Activated T-helper 1 cell treated with Interleukin-2 at 50 U/mL for 16 hours (primary cell): ENCODE results near the gene MATN4.

Source experiments
- DNase-seq: peaks from one replicate; pipeline ENCODE4 v3.0.0-alpha.2; 2020; ENCODE audit warnings: low read depth

Gene MATN4

DNA sequence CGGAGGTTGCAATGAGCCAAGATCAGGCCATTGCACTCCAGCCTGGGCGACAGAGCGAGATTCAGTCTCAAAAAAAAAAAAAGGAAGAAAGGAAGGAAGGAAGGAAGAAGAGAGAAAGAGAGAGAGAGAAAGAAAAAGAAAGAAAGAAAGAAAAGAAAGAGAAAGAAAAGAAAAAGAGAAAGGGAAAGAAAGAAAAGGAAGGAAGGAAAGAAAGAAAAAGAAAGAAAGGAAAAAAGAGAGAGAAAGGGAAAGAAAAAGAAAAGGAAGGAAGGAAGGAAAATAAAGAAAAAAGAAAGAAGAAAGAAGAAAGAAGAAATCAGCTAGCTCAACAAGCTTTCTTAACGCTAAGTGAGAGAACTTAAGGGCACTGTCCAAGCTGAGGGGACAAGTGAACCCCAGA lies 7.6 kb upstream of the MATN4 start:
- no peak for DNase-seq

DNA sequence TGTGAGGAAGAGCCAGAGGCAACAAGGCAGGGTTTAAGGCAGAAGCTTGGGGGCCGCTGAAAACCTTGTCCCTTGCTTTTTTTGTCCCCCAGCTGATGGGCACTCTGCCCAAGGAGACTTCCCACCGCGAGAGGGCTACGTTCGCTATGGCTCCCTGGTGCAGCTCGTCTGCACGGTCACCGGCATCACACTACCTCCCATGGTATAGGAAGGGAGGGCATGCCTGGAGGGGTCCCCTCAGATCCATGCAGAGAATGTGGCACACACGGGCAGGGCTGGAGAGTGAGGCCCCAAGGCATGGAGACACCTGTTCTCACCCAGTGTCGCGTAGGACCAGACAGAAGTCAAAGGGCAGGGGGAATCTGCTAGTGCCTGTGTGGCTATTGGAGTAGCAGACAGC lies 5.8 kb upstream of the MATN4 start:
- no peak for DNase-seq

DNA sequence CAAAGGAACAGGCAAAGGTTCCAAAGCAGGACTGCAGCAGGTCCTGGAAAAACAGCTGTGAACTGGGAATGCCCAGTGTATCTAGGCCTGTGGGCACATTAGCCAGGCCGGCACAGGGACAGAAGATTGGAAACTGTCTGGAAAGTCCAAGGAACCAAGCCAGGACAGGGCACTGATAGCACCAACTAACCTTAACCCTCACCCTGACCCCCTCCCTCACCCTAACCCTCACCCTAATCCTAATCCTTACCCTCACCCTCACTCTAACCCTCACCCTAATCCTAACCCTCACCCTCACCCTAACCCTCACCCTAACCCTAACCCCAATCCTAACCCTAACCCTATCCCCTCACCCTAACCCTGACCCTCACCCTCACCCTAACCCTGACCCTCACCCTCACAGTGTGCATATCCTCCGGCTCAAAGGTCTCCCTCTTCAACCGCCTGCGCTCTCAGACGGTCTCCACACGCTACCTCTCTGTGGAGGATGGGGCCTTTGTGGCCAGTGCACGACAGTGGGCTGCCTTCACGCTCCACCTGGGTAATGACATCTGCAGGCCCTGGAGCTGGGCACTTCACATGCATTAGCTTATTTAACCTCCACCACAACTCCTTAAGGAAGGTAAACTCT lies 5.1 kb upstream of the MATN4 start:
- DNase-seq, result no peak

DNA sequence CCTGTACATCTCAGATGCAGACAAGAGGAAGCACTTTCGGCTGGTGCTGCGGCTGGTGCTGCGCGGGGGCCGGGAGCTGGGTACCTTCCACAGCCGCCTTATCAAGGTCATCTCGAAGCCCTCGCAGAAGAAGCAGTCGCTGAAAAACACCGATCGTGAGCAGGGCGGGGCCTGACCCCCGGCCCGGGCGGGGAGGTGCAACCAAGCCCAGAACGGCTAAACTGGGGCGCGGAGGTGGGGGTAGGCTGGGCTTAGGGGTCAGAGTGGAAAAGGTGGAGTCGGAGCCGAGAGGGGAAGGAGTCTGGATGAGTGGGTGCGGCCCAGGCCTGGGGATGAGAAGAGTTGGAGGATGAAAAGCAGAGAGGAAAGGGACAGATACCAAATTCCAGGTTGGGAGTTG lies 4.1 kb upstream of the MATN4 start:
- no peak for DNase-seq

DNA sequence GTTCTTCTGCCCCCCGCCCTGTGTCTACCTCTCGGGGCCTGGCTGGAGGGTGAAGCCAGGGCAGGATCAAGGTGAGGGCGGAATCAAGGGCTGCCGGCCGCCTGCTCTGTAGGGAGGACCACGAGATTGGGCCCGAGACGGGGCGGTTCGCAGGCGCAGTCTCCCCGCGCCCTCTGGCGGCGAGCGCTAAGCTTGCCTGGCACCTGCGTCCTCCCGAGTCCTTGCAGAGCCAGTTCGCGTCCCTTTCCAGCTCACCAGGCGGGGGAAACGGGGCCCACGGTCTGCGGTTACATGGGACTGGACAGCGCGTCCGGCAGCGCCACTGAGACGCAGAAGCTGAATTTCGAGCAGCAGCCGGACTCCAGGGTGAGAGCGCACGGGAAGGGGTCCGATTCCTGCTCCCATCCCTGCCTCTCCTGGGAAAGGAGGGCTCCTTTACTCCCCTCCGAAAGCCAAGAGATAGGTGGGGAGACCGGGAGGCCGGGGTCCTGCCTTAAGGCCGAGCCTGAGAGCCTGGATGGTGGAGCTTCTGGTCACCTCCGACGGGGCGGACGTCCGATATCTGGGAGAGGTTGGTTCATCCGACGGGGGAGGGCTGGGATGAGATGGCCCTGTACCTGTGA lies 3.6 kb upstream of the MATN4 start:
- peak; percentile 30 for DNase-seq

DNA sequence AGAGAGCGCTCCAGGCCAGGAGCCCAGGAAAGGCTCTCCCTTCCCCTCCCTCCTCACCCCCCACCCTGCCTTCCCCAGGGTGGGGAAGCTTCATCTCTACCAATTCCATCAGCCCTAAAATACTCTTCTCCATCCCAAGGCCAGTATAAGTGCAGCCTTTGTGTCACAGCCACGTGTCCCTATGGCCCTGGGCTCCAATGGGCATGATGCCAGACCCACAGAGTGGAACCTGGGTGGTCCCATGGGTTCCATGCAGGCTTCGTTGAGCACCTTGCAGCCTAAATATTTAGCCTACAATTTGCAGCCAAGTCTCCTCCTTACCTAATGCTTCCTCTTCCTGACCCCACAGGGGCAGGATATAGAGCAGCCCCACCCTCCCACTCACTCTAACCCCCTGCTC lies 976 bp upstream of the MATN4 start:
- DNase-seq, result no peak

DNA sequence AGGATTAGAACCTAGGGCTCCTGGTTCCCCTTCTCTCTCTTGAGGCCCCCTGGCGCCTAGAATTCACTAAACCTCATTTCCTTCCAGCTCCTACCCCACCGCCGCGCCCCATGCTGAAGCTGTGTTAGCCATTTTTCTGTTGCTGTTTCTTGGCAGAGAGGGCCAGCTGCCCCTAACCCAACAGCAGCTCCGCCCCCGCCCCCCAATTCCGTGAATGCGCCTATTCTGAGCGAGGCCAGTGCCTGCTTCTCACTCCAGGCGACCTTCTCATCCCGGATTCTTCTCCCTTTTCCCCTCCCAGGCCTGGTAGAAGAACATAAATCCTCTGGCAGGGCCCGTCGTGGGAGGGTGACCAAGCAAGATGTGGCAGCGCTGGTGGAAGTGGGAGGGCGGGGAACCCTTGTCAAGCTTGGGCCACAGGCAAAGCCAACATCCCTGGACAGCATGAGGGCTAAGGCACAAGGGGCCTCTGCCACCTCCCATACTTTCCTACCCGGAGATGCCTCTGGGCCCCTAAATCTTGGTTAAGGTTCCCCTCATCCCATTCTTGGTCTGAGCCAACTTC lies 941 bp downstream of the MATN4 start:
- no peak for DNase-seq

DNA sequence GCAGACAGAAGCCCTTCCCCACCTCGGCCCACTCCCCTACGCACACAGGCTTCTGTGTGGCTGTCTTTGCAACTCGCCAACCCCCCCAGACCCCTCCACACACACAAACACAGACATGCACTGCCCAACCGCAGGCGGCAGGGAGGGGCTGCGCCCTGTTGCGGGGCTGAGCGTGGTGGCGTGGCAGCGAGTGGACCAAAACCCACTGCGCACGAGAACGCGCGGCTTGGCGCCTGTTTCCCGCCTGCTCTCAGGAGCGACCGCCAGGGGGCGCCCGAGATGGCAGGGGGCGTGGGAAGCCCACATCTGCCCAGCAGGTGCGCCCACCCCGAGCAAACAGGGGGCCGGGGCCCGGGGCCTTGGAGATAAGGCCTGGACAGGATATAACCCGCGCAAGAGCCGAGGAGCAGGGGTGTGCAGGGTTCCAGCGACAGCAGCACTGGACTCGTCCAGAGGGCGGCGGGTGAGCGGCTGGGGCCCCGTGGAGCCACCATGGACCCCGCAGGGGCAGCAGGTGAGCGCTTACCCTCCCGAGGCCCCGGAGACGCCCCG lies 1.6 kb downstream of the MATN4 start, which contains the start of gene RBPJL:
Gene RBPJL (plus strand): TSS at position 410 of the 552 bp plus-strand sequence. CDS start 83 bp downstream, at position 493.
- DNase-seq, result peak; percentile 13

DNA sequence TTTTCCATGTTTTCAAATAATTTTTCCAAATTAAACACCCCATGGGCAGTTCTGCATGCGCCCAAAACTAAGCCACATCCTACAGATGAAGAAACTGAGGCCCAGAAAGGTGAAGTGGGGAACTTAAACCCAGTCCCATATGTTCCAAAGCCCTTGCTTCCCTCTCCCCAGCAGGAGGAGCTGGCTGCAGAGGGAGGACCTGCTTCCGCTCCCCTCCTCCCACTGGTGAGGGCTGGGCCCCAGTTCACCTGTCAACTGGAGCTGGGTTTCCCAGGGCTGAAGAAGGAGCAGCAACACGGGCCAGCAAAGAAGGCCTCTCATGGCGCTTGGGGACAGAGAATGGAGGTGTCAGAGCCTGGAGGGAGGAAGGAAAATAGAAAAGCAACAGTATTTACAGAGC lies 2.8 kb downstream of the MATN4 start:
- DNase-seq, result no peak

DNA sequence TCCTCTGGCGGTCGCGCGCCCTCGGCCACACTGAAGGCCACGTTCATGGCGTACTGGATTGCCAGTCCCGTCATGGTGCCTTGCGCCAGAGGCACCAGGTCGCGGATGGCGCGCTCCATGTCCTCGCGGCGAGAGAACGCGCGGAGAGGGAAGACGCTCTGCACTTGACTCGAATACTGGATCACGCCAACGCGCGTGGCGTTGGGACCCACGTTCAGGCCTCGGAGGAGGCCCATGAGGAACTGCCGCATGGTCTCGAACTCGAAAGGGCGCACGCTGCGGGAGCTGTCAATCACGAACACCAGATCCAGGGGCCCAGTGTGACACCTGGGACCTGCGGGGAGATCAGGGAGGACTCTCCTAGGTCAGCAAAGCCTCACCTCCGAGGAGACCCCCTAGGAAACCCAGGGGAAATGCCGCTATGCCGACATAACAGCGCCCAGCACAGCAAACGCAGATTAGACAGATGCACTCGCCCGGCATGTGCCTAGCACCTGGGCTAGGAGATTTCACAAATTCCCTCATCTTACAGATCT lies 3.6 kb downstream of the MATN4 start:
- no peak for DNase-seq

DNA sequence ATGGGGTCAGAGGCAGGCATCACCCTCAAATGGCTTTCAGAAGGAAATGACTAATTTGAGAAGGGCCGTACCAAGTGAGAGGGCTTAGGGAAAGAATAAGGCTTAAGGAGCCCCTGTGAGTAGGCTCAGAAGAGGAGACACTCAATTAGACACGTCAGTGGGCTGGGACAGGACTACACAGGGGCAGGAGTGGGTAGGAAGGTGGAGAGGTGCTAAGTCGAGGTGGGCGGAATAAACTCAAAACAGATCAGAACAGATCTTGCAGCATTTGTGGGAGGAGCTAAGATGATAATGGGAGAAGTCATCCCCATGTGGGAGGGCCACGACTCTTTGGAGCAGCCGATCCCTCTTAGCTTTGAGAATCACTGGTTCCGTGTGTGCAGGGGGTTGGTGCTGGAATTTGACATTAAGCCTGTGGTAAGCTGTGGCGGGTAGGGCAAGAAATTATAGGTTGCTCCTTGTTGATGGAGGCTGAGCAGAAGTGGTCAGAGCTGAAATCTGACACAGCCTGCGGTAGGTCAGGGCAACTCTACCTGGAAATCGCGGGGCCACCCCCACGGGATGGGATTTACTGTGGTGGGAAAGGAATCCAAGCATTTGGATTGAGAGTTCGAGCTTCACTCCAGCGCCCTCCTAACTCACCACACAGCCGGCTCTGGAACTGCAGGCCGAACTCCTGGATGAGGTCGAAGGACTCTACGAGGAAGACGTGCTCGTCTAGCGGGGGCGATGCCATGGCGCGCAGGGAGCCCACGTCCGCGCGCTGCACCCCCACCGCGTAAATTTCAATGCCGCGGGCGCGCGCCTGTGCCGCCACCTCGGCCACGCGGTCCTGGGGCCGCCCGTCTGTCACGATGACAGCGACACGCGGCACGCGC lies 4.3 kb downstream of the MATN4 start:
- DNase-seq, result no peak

DNA sequence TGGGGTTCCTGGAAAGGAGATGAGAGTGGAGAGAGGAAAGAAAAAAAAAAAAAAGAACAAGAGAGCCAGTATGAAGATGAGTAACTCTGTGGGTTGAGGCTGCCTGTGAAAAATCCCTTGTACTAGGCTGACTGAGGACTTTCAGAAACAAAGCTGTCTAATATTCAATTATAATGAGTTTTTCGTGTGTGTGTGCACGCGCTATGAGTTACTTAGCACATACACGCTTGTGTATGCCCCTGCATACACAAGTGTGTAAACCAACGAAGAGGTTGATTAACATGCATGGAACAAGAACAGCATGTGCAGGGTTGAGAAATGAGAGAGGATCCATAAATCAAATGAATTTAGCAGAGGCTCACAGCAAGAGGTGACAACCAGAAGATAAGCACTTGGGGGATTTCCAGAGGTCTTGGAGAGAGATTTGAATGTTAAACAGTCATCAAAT lies 6.3 kb downstream of the MATN4 start:
- DNase-seq, result no peak

DNA sequence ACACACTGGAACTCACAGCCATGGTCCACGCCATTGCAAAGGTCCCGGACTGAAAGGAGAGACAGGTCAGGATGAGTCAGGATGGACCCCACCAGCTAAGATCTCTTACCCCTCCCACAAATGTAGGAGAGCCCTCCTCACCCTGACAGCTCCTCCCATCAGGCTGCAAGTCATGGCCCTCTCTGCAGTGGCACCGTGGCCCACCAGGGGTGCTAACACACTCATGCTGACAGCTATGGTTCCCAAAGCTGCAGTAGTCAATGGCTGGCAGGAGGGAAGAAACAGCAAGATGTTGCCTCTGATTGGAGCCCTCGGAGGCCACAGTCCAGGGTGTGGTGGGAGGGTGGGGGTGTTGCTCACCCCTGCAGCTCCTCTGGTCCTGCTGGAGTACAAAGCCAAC lies 7.1 kb downstream of the MATN4 start:
- no peak for DNase-seq

DNA sequence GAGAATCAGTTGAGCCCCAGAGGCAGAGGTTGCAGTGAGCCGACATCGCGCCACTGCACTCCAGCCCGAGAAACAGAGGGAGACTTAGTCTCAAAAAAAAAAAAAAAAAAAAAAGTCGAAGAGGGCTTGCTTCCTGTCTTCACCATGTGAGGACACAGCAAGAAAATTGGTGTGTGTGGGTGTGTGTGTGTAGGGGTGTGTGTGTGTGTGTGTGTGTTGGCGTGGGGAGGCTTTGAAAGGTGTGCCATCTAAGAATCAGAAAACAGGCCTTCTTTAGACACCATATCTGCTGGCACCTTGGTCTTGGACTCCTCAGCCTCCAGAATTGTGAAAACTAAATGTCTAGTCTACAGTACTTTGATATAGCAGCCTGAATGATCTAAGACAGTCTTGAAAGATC lies 8.3 kb downstream of the MATN4 start:
- DNase-seq, result no peak

DNA sequence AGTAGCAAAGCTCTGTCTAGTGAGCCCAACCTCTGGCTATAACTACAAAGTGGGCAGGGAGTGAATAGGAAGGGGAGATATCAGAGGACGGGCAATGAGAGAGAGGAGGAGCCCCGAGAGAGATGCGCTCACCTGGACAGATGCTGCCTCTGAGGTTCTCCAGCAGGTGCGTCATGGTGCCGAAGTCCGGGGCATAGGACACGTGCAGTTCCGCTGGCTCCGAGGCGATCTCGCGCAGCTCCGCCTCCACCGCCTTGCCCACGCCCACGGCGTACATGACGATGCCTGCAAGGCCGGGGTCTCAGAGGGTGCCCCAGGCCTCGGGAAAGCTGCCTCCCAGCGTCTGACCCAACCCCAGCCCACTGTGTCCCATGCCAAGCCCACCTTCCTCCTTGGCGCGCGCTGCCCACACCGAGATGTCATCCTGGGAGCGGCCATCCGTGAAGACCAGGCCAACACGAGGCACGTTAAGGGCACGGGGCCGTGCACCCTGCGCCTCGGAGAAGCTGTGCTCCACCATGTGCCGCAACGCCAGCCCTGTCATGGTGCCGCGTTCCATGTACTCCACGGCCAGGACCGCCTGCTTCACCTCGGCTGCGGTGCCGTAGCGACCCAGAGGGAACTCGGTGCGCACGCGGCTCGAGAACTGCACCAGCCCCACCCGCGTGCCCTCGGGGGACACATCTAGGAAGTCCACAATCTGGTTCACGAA lies 10.2 kb downstream of the MATN4 start:
- no peak for DNase-seq

DNA sequence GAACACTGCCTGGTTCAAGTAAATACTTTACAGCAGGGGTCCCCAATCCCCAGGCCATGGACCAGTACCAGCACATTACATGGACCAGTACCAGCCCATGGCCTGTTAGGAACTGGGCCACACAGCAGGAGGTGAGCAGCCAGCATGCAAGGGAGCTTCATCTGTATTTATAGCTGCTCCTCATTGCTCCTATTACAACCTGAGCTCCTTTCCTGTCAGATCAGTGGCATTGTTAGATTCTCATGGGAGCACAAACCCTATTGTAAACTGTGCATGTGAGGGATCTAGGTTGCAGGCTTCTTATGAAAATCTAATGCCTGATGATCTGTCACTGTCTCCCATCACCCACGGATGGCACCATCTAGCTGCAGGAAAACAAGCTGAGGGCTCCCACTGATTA lies 13.4 kb downstream of the MATN4 start:
- DNase-seq, result no peak

DNA sequence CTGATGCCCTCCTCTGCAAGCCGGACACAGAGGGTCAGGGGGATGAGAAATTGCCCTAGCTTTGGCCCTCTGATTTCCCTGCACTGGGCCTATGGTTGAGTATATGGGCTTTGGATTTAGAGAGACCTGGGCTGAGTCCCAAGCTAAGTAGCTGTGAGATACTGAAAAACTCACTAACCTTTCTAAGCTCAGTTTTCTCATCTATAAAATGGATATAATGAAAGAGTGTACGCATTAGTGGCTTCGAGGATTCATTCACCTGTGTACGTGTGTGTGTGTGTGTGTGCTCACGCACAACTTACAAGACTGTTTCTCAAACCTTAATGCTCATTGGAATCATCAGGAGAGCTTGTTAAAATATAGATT lies 14.1 kb downstream of the MATN4 start:
- no peak for DNase-seq

DNA sequence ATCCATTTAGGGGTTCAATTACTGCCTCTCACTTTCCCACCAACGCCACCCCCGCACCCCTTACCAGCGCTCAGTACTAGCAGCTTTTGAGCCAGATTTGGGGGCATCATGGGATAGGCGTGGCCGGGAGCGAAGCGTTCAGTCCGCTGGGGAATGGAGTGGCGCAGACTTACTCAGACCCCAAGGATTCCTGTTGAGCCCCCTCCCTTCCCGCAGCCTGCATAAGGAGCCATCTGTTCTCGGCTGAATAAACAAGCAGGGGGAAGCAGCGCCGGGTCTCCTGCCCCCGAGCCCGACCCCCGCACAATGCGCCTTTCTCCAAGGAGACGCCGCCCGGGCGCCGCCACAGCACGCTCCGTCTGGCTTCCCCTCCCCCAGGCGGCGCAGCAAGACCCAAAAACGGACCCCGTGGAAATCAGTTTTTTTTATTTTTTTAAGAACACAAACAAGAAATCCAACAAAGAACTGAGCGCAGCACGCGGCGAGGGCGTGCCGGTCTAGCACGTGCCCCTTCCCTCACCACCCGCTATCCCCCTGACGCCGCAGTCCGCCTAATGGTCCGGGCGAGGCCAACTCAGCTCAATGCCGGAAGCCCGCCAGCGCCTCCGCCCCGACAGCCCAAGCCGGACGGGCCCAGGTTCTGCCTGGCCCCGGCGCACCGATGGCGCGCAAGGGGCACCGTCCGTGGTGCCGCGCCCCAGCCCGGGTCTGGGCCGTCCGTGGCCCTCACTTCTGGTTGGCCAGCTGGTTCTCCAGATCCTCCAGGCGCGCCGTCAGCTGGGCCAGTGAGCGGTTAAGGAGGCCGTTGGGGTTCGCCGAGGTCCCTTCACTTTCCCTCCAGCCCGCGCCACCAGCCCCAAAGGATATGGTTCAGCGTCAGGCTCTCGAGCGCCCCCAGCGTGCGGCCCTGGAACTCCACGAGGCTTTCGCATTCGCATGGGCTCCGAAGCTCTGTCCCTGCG lies 14.8 kb downstream of the MATN4 start:
- DNase-seq, result peak; percentile 64

DNA sequence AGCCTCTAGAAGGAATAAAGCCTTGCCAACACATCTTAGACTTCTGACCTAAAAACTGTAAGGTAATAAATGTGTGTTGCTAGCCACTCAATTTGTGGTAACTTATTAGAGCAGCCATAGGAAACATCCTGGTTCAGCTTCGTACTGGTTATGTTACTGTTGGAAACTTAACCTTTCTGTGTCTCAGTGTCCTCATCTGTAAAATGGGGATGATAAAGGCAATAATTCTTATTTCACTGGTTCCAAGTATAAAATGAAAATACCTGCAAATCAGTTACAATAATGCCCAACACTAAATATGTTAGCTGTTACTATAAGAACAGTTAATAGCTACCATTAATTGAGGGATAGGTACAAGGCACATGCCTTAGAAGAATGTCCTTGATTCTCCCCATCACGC lies 15.8 kb downstream of the MATN4 start:
- no peak for DNase-seq

DNA sequence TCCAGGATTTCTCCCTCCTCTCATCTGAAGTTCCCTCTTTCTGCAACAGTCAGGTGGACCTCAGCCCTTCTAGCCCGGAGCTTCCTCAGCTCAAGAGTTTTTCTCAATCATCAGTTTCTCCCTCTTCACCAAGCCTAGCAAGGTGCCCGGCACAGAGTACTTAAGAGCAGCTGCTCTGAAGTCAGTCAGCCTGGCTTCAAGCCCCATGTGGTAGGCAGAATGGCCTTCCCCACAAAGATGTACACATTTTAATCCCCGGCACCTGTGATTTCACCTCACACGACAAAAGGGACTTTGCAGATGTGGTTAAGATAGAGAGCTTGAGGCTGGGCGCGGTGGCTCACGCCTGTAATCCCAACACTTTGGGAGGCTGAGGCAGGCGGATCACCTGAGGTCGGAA lies 16.6 kb downstream of the MATN4 start:
- no peak for DNase-seq
